Measurements from ENCODE around the gene CSF3R. TPM values are rescaled to one million over a fixed set of nuclear protein-coding genes. Genes with fewer than 3 reads are reported as not detected.

CSF3R gene
- total RNA-seq, 1 experiment from 2014 or later = 0.26 TPM

GRCh38 chr1:36447450-36447849 lies 35.3 kb downstream of the CSF3R start:
- TF ChIP-seq ZNF219 (CRISPR knock-in tag; IDR thresholded peaks at IDR 0.05; ENCODE audit: borderline replicate concordance) (no peak), EMX1 (CRISPR knock-in tag; IDR thresholded peaks at IDR 0.05) (no peak), TEAD4 (CRISPR knock-in tag; IDR thresholded peaks at IDR 0.05) (no peak), SOX15 (CRISPR knock-in tag; IDR thresholded peaks at IDR 0.05) (no peak), ZNF416 (CRISPR knock-in tag; IDR thresholded peaks at IDR 0.05) (no peak), IRF2 (CRISPR knock-in tag; IDR thresholded peaks at IDR 0.05; ENCODE audit: borderline replicate concordance, low read depth) (no peak), SP1 (CRISPR knock-in tag; conservative IDR thresholded peaks at IDR 0.05) (no peak), ZBTB21 (CRISPR knock-in tag; IDR thresholded peaks at IDR 0.05; ENCODE audit: borderline replicate concordance) (no peak), PRRX2 (CRISPR knock-in tag; IDR thresholded peaks at IDR 0.05) (no peak), OVOL2 (CRISPR knock-in tag; IDR thresholded peaks at IDR 0.05; ENCODE audit: borderline replicate concordance) (no peak)
- TF ChIP-seq, protein P1, sequence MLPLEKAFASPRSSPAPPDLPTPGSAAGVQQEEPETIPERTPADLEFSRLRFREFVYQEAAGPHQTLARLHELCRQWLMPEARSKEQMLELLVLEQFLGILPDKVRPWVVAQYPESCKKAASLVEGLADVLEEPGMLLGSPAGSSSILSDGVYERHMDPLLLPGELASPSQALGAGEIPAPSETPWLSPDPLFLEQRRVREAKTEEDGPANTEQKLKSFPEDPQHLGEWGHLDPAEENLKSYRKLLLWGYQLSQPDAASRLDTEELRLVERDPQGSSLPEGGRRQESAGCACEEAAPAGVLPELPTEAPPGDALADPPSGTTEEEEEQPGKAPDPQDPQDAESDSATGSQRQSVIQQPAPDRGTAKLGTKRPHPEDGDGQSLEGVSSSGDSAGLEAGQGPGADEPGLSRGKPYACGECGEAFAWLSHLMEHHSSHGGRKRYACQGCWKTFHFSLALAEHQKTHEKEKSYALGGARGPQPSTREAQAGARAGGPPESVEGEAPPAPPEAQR (CRISPR knock-in tag; IDR thresholded peaks at IDR 0.05) = no peak
- TF ChIP-seq, protein P2, sequence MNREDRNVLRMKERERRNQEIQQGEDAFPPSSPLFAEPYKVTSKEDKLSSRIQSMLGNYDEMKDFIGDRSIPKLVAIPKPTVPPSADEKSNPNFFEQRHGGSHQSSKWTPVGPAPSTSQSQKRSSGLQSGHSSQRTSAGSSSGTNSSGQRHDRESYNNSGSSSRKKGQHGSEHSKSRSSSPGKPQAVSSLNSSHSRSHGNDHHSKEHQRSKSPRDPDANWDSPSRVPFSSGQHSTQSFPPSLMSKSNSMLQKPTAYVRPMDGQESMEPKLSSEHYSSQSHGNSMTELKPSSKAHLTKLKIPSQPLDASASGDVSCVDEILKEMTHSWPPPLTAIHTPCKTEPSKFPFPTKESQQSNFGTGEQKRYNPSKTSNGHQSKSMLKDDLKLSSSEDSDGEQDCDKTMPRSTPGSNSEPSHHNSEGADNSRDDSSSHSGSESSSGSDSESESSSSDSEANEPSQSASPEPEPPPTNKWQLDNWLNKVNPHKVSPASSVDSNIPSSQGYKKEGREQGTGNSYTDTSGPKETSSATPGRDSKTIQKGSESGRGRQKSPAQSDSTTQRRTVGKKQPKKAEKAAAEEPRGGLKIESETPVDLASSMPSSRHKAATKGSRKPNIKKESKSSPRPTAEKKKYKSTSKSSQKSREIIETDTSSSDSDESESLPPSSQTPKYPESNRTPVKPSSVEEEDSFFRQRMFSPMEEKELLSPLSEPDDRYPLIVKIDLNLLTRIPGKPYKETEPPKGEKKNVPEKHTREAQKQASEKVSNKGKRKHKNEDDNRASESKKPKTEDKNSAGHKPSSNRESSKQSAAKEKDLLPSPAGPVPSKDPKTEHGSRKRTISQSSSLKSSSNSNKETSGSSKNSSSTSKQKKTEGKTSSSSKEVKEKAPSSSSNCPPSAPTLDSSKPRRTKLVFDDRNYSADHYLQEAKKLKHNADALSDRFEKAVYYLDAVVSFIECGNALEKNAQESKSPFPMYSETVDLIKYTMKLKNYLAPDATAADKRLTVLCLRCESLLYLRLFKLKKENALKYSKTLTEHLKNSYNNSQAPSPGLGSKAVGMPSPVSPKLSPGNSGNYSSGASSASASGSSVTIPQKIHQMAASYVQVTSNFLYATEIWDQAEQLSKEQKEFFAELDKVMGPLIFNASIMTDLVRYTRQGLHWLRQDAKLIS (CRISPR knock-in tag; IDR thresholded peaks at IDR 0.05; ENCODE audit: borderline replicate concordance) = no peak
- TF ChIP-seq, protein P3, sequence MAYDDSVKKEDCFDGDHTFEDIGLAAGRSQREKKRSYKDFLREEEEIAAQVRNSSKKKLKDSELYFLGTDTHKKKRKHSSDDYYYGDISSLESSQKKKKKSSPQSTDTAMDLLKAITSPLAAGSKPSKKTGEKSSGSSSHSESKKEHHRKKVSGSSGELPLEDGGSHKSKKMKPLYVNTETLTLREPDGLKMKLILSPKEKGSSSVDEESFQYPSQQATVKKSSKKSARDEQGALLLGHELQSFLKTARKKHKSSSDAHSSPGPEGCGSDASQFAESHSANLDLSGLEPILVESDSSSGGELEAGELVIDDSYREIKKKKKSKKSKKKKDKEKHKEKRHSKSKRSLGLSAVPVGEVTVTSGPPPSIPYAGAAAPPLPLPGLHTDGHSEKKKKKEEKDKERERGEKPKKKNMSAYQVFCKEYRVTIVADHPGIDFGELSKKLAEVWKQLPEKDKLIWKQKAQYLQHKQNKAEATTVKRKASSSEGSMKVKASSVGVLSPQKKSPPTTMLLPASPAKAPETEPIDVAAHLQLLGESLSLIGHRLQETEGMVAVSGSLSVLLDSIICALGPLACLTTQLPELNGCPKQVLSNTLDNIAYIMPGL (CRISPR knock-in tag; IDR thresholded peaks at IDR 0.05) = no peak
- Mint-ChIP-seq H3K9me3 (no peaks in the 10 kb centered on the region), H3K4me3 (no peak overlapping the region)

GRCh38 chr1:36446746-36447145 lies 36.0 kb downstream of the CSF3R start:
- Mint-ChIP-seq H3K9me3 (no peaks in the 10 kb centered on the region), H3K27me3 (ENCODE audit: low read depth) (peaks cover 4% of the 10 kb centered on the region), H3K36me3 (no peaks in the 10 kb centered on the region), H3K27ac (no peak overlapping the region), H3K4me3 (no peak overlapping the region), H3K4me1 (peaks cover 18% of the 10 kb centered on the region)
- DNase-seq (ENCODE audit: low spot score) = no peak
- POLR2A ChIA-PET = no interaction called here
- CTCF ChIA-PET = no interaction called here
- no peak for ATAC-seq
- TF ChIP-seq AR (CRISPR knock-in tag; IDR thresholded peaks at IDR 0.05) = no peak
- no peak for TF ChIP-seq PRDM15 (CRISPR knock-in tag; IDR thresholded peaks at IDR 0.05)
- TF ChIP-seq NR2C2 (CRISPR knock-in tag; IDR thresholded peaks at IDR 0.05) = no peak
- TF ChIP-seq, protein P4, sequence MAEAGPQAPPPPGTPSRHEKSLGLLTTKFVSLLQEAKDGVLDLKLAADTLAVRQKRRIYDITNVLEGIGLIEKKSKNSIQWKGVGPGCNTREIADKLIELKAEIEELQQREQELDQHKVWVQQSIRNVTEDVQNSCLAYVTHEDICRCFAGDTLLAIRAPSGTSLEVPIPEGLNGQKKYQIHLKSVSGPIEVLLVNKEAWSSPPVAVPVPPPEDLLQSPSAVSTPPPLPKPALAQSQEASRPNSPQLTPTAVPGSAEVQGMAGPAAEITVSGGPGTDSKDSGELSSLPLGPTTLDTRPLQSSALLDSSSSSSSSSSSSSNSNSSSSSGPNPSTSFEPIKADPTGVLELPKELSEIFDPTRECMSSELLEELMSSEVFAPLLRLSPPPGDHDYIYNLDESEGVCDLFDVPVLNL (CRISPR knock-in tag; IDR thresholded peaks at IDR 0.05; ENCODE audit: borderline replicate concordance, low read depth) = no peak
- TF ChIP-seq PRRX2 (CRISPR knock-in tag; IDR thresholded peaks at IDR 0.05) = no peak
- no peak for TF ChIP-seq ATF2 (CRISPR knock-in tag; IDR thresholded peaks at IDR 0.05; ENCODE audit: borderline replicate concordance, low read depth)
- TF ChIP-seq ZNF416 (CRISPR knock-in tag; IDR thresholded peaks at IDR 0.05) = no peak
- no peak for TF ChIP-seq HMGA2 (CRISPR knock-in tag; IDR thresholded peaks at IDR 0.05)
- TF ChIP-seq IRF2 (CRISPR knock-in tag; IDR thresholded peaks at IDR 0.05; ENCODE audit: borderline replicate concordance, low read depth) = no peak

More at GRCh38 chr1:36447450-36447849, 35.3 kb downstream of the CSF3R start:
- POLR2A ChIA-PET = no interaction called here
- ATAC-seq = no peak
- no peak for DNase-seq (ENCODE audit: low spot score)
- peaks cover 4% of the 10 kb centered on the region for H3K27me3 Mint-ChIP-seq (ENCODE audit: low read depth)
- H3K27ac Mint-ChIP-seq = no peak overlapping the region
- CTCF ChIA-PET = no interaction called here
- peaks cover 18% of the 10 kb centered on the region for H3K4me1 Mint-ChIP-seq
- no peaks in the 10 kb centered on the region for H3K36me3 Mint-ChIP-seq
